OCI-LY1 (cell line): ENCODE measurements around the gene FAM107B.

Experiments used
- EZH2 ChIP-seq: fragments of 200-600 bp; sonication (generic), shearing (Covaris generic); IDR thresholded peaks from 2 replicates; pipeline ENCODE4 v1.8.0; 2017; ENCODE audit warnings: borderline replicate concordance, mixed run types, mild to moderate bottlenecking, antibody characterized with exemption, low read length, moderate library complexity, mixed read lengths
- TF ChIP-seq, protein P1 (sequence below): fragments of 200-600 bp; sonication (generic), shearing (Covaris generic); IDR thresholded peaks from 2 replicates; pipeline ENCODE4 v1.5.1; 2017; ENCODE audit warnings: mild to moderate bottlenecking, antibody characterized with exemption, low read length, moderate library complexity, mixed read lengths

DNA sequence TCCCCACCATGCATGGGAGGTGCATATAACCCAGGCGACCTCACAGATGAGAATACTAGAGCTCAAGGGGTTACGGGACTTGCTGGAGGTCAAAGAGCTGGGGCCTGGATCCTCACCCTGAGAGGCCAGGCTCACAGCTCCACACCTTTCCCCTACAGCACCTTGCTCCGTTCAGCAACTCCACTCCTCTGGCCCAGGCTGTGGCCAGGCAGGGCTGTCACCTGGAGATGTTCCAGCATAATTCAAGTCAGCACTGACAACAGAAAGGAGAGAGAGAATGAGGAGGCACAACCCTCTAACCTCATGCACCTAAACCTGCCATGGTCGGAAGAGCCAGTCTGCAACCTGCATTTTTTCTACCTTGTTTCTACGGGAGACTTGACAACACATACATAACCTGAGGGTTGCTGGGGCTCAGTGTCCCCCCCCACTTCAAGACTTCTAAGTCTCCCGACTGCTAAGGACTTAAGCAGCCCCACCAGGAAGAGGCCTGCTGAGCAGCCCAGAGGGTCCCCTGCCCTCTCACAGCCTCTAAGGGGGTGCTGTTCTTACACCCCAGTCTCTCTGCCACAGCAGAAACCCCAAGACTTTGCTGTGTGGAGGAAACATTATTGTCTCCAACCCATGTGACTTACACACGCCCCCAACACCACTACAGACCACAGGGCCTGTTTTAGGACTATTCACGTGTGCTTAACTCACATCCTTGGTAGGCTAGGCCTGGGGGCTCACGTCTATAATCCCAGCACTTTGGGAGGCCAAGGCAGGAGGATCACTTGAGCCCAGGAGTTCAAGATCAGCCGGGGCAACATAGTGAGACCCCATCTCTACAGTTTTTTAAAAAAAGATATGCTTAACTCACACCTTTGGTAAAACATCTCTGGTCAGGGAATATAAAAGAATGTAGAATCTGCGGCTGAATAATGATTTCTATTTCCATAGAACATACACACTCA is 175.6 kb downstream of the FAM107B start:
- no peak for TF ChIP-seq EZH2
- TF ChIP-seq, protein P1, sequence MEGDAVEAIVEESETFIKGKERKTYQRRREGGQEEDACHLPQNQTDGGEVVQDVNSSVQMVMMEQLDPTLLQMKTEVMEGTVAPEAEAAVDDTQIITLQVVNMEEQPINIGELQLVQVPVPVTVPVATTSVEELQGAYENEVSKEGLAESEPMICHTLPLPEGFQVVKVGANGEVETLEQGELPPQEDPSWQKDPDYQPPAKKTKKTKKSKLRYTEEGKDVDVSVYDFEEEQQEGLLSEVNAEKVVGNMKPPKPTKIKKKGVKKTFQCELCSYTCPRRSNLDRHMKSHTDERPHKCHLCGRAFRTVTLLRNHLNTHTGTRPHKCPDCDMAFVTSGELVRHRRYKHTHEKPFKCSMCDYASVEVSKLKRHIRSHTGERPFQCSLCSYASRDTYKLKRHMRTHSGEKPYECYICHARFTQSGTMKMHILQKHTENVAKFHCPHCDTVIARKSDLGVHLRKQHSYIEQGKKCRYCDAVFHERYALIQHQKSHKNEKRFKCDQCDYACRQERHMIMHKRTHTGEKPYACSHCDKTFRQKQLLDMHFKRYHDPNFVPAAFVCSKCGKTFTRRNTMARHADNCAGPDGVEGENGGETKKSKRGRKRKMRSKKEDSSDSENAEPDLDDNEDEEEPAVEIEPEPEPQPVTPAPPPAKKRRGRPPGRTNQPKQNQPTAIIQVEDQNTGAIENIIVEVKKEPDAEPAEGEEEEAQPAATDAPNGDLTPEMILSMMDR, result no peak
